Measurements from ENCODE around the gene TMEM51. TPM values are rescaled to one million over a fixed set of nuclear protein-coding genes. Genes with fewer than 3 reads are reported as not detected.

The TMEM51 gene
- total and polyA plus RNA-seq, 2 experiments from 2014 or later: 23.8 to 32.7 TPM

DNA sequence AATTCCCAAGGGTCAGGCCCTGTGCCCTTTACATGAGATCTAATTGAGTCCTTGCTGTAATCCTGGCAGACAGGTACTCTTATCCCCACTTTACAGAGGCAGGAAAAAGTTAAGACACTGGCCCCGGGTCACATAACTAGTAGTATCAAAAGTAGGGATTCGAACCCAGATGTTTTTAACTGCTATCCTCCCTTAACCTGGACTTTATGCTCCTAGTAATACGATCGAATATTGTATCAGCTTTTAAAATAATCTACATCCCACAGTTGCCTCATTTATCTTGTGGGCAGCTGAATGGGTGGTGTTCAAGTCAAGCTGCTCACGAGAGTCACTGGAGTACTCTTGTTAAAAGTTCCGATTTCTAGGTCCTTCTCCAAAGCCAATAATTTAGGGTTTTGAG is 25.5 kb upstream of the TMEM51 start:
- no peak for DNase-seq (ENCODE audit: low read depth in 1 of 2, low spot score in 1 of 2)
- no peaks in the 10 kb centered on the region for H3K36me3 ChIP-seq
- no peaks in the 10 kb centered on the region for H3K9me3 ChIP-seq (ENCODE audit: low read depth)
- TF ChIP-seq, protein P1, sequence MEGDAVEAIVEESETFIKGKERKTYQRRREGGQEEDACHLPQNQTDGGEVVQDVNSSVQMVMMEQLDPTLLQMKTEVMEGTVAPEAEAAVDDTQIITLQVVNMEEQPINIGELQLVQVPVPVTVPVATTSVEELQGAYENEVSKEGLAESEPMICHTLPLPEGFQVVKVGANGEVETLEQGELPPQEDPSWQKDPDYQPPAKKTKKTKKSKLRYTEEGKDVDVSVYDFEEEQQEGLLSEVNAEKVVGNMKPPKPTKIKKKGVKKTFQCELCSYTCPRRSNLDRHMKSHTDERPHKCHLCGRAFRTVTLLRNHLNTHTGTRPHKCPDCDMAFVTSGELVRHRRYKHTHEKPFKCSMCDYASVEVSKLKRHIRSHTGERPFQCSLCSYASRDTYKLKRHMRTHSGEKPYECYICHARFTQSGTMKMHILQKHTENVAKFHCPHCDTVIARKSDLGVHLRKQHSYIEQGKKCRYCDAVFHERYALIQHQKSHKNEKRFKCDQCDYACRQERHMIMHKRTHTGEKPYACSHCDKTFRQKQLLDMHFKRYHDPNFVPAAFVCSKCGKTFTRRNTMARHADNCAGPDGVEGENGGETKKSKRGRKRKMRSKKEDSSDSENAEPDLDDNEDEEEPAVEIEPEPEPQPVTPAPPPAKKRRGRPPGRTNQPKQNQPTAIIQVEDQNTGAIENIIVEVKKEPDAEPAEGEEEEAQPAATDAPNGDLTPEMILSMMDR (IDR thresholded peaks at IDR 0.05; ENCODE audit: low read depth, low read length): no peak
- no peaks in the 10 kb centered on the region for H3K27me3 ChIP-seq
- no peak overlapping the region for H3K27ac ChIP-seq
- no peak overlapping the region for H3K4me3 ChIP-seq
- no peaks in the 10 kb centered on the region for H3K4me1 ChIP-seq (ENCODE audit: low read depth)

DNA sequence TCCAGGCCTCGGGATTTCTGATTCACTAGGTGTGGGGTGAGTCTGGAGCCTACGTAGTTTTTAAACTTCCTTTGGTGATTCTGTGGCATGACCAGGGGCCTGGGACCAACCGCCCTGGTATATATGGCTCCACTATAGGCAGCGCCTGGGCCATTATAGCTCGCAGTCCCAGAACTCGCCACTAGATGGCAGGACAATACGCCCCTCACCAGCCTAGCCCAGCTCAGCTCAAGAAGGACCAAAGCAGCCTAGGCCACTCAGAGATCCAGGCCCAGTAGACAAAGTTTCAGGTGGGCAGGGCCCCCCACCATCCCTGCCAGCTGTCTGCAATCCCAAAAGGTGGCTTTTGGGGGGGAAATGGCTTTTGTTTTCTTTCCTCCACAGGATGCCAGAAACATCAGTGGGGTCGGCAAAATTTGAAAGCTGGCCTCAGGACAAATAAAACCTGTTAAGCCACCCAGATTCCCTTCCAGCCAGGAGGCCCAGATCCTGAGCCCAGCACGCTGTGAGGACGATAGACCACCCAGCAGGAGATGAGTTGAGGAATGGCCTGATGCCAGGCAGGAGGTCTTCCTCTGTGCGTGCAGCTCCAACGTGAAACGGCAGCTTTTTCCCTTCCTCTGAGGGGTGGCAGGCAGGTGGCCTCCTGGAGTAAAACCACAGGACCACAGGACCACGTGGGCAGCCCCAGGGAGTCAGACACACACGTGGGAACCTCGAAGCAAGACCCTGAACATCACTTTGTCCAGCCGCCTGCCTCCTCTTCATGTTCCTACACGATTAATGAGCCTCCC is 24.8 kb upstream of the TMEM51 start:
- Histone ChIP-seq H3K4me1 (ENCODE audit: low read depth) (no peaks in the 10 kb centered on the region), H3K4me3 (no peak overlapping the region), H3K9me3 (ENCODE audit: low read depth) (no peaks in the 10 kb centered on the region), H3K36me3 (no peaks in the 10 kb centered on the region), H3K27me3 (no peaks in the 10 kb centered on the region), H3K27ac (no peak overlapping the region)
- TF ChIP-seq, protein P1 (IDR thresholded peaks at IDR 0.05; ENCODE audit: low read depth, low read length): peak; percentile 93
- peak; percentile 79 to 85 for DNase-seq (ENCODE audit: low read depth in 1 of 2, low spot score in 1 of 2)

- H3K4me1 ChIP-seq (ENCODE audit: low read depth): no peaks in the 10 kb centered on the region
- no peak overlapping the region for H3K4me3 ChIP-seq
- no peak for DNase-seq (ENCODE audit: low read depth in 1 of 2, low spot score in 1 of 2)
- TF ChIP-seq, protein P1 (IDR thresholded peaks at IDR 0.05; ENCODE audit: low read depth, low read length): no peak
- H3K9me3 ChIP-seq (ENCODE audit: low read depth): no peaks in the 10 kb centered on the region
- H3K27me3 ChIP-seq: no peaks in the 10 kb centered on the region
- H3K36me3 ChIP-seq: no peaks in the 10 kb centered on the region
- H3K27ac ChIP-seq: no peak overlapping the region
Observed at GRCh38 chr1:15129944-15130343, 23.6 kb upstream of the TMEM51 start.

- H3K27ac ChIP-seq: no peak overlapping the region
- H3K9me3 ChIP-seq (ENCODE audit: low read depth): no peaks in the 10 kb centered on the region
- H3K36me3 ChIP-seq: no peaks in the 10 kb centered on the region
- no peak for DNase-seq (ENCODE audit: low read depth in 1 of 2, low spot score in 1 of 2)
- no peaks in the 10 kb centered on the region for H3K4me1 ChIP-seq (ENCODE audit: low read depth)
- no peak overlapping the region for H3K4me3 ChIP-seq
- TF ChIP-seq, protein P1 (IDR thresholded peaks at IDR 0.05; ENCODE audit: low read depth, low read length): no peak
- no peaks in the 10 kb centered on the region for H3K27me3 ChIP-seq
Observed at GRCh38 chr1:15130607-15131006, 22.9 kb upstream of the TMEM51 start.

DNA sequence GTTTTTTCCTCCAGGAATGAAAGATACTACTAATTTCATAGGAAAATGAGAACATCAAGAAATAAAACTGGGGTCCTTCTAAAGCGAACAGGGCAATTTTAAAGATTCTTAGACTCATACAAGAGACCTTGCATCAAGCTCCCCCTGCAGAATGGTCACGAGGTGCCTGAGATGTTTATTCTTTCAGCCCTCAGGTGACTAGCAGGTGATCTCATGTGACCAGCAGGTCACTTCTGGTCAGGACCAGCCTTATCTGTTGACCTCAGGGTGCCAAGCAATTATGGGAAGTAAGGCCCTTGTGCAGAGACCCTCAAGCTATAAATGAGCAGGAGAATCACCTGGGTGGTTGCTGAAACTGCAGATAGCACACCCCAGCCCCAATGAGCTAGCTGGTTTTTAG is 20.6 kb upstream of the TMEM51 start:
- TF ChIP-seq, protein P1 (IDR thresholded peaks at IDR 0.05; ENCODE audit: low read depth, low read length): no peak
- Histone ChIP-seq H3K9me3 (ENCODE audit: low read depth) (no peaks in the 10 kb centered on the region), H3K27me3 (no peaks in the 10 kb centered on the region), H3K27ac (no peak overlapping the region), H3K4me3 (no peak overlapping the region), H3K36me3 (no peaks in the 10 kb centered on the region), H3K4me1 (ENCODE audit: low read depth) (no peaks in the 10 kb centered on the region)
- DNase-seq (ENCODE audit: low read depth in 1 of 2, low spot score in 1 of 2): no peak

Data from cardiac muscle cell (in vitro differentiated cells and primary cell).